ENCODE results near the gene SORBS2.

The SORBS2 gene

GRCh38 chr4:185585211-185585610 lies 226.8 kb downstream of the SORBS2 start:
- no peak overlapping the region for H3K9ac ChIP-seq
- H3K4me3 ChIP-seq (ENCODE audit: low read depth, low read length), result no peak overlapping the region
- no peaks in the 10 kb centered on the region for H3K9me3 ChIP-seq (ENCODE audit: control insufficient read depth, low read length)
- no peak overlapping the region for H3K4me2 ChIP-seq (ENCODE audit: low read length)
- no peak overlapping the region for H3K27ac ChIP-seq
- no peaks in the 10 kb centered on the region for H3K79me2 ChIP-seq
- no peak for TF ChIP-seq CTCF (IDR thresholded peaks at IDR 0.05)
- H3K27me3 ChIP-seq (ENCODE audit: control insufficient read depth, insufficient read depth, low read length), result no peaks in the 10 kb centered on the region
- H2AFZ ChIP-seq, result no peak overlapping the region
- H3K4me1 ChIP-seq, result no peaks in the 10 kb centered on the region
- no peaks in the 10 kb centered on the region for H3K36me3 ChIP-seq (ENCODE audit: control insufficient read depth, insufficient read depth, low read length)

DNA sequence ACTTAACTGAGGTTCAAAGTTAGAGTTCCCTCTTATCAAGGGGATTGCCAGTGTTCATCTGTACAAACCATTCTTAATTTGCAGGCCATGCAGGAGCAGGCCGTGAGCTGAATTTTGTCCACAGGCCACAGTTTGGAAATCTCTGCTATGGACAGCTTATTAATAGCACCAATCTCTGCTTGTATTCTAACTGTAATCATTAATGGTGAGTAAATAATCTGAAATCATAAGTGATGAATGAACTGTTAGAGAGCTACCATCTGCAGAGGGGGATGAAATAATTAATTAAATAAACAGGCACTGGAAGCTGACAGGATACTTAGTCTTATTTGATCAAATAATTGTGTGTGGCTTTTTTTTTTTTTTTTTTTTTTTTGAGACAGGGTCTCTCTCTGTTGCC lies 228.2 kb downstream of the SORBS2 start:
- no peak overlapping the region for H3K4me2 ChIP-seq (ENCODE audit: low read length)
- H3K4me1 ChIP-seq, result no peaks in the 10 kb centered on the region
- TF ChIP-seq CTCF (IDR thresholded peaks at IDR 0.05), result no peak
- H3K79me2 ChIP-seq, result no peaks in the 10 kb centered on the region
- no peak overlapping the region for H2AFZ ChIP-seq
- no peak overlapping the region for H3K27ac ChIP-seq
- H3K9ac ChIP-seq, result no peak overlapping the region
- no peaks in the 10 kb centered on the region for H3K9me3 ChIP-seq (ENCODE audit: control insufficient read depth, low read length)
- no peaks in the 10 kb centered on the region for H3K36me3 ChIP-seq (ENCODE audit: control insufficient read depth, insufficient read depth, low read length)
- no peaks in the 10 kb centered on the region for H3K27me3 ChIP-seq (ENCODE audit: control insufficient read depth, insufficient read depth, low read length)
- no peak overlapping the region for H3K4me3 ChIP-seq (ENCODE audit: low read depth, low read length)

DNA sequence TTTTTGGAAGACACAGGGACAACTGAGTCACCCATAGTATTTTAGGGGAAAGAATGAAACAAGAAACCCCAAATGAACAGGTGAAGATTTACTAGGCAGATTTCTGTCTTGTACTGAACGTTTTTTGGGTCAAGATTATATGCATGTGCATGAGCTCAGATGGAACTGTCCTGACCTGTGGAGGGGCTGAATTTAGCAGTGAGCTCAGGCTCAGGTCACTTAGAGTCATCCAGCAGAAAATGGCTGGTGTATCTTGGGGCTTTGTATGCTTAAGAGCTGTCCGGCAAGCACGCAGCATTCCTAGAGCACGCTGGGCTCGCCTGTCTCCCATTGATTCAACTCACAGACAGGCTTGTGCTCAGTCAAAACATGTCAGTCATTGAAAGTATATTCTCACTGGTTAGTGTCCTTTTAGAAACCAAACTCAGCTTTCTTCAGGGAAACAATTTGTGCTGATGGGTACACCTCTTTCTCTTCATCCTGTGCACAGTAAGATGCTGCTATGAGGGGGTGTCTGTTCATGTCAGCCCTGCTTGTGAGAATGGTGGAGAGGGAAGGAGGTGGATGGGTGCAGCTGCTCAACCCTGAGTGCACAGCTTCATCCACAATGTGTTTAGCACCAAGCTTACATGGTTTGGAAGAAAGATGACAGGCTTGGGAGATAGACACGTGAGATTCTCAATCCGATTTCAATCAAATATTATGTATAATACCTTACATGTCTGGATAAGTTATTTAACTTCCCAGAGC lies 229.2 kb downstream of the SORBS2 start:
- no peaks in the 10 kb centered on the region for H3K36me3 ChIP-seq (ENCODE audit: control insufficient read depth, insufficient read depth, low read length)
- H3K4me1 ChIP-seq, result no peaks in the 10 kb centered on the region
- H3K4me2 ChIP-seq (ENCODE audit: low read length), result no peak overlapping the region
- no peaks in the 10 kb centered on the region for H3K27me3 ChIP-seq (ENCODE audit: control insufficient read depth, insufficient read depth, low read length)
- no peaks in the 10 kb centered on the region for H3K9me3 ChIP-seq (ENCODE audit: control insufficient read depth, low read length)
- no peak overlapping the region for H2AFZ ChIP-seq
- no peak overlapping the region for H3K9ac ChIP-seq
- H3K79me2 ChIP-seq, result no peaks in the 10 kb centered on the region
- H3K4me3 ChIP-seq (ENCODE audit: low read depth, low read length), result no peak overlapping the region
- H3K27ac ChIP-seq, result no peak overlapping the region
- no peak for TF ChIP-seq CTCF (IDR thresholded peaks at IDR 0.05)

- no peak overlapping the region for H2AFZ ChIP-seq
Observed at GRCh38 chr4:185580699-185581098, 231.3 kb downstream of the SORBS2 start.

More at GRCh38 chr4:185580699-185581098, 231.3 kb downstream of the SORBS2 start:
- no peaks in the 10 kb centered on the region for H3K9me3 ChIP-seq (ENCODE audit: control insufficient read depth, low read length)
- no peak overlapping the region for H3K4me3 ChIP-seq (ENCODE audit: low read depth, low read length)
- no peak overlapping the region for H3K9ac ChIP-seq
- no peaks in the 10 kb centered on the region for H3K4me1 ChIP-seq
- no peak overlapping the region for H3K4me2 ChIP-seq (ENCODE audit: low read length)
- H3K36me3 ChIP-seq (ENCODE audit: control insufficient read depth, insufficient read depth, low read length), result no peaks in the 10 kb centered on the region
- H3K27ac ChIP-seq, result no peak overlapping the region
- no peaks in the 10 kb centered on the region for H3K79me2 ChIP-seq
- H3K27me3 ChIP-seq (ENCODE audit: control insufficient read depth, insufficient read depth, low read length), result no peaks in the 10 kb centered on the region
- no peak for TF ChIP-seq CTCF (IDR thresholded peaks at IDR 0.05)
